Muscle of leg (tissue), 11 donors: ENCODE data around the gene TNFRSF12A. TPM values are rescaled to one million over a fixed set of nuclear protein-coding genes. Genes with fewer than 3 reads are reported as not detected.

Experiments used
- DNase-seq: peaks from one replicate; pipeline ENCODE4 v3.0.0; 2013
- H3K27ac ChIP-seq: one replicate; pipeline ENCODE4 v1.5.1; 2013; ENCODE audit warnings: mild to moderate bottlenecking, low read length, control low read depth
- H3K27me3 ChIP-seq: one replicate; pipeline ENCODE4 v1.6.1; 2013; ENCODE audit warnings: low read length; ENCODE audit not compliant: control insufficient read depth, insufficient read depth
- H3K36me3 ChIP-seq: one replicate; pipeline ENCODE4 v1.6.1; 2013; ENCODE audit warnings: low read length; ENCODE audit not compliant: control insufficient read depth, insufficient read depth
- H3K4me1 ChIP-seq: one replicate; pipeline ENCODE4 v1.6.1; 2013; ENCODE audit warnings: low read length; ENCODE audit not compliant: control insufficient read depth, insufficient read depth
- H3K4me3 ChIP-seq: one replicate; pipeline ENCODE4 v1.5.1; 2013; ENCODE audit warnings: low read length, control low read depth
- H3K9me3 ChIP-seq: replicated peaks from 2 replicates; pipeline ENCODE4 v1.6.1; 2013; ENCODE audit warnings: low read depth, low read length; ENCODE audit not compliant: control insufficient read depth
- WGBS: methylation state at CpG from one replicate; pipeline ENCODE4 v1.1.5; 2013; ENCODE audit warnings: missing lambda C conversion rate; ENCODE audit not compliant: insufficient coverage; 5-methylcytosine and 5-hydroxymethylcytosine counted together
- polyA plus RNA-seq, 8 donors: library from polyadenylated mRNA; unstranded; fragments of 120-200 nt; gene quantifications; one replicate each; pipeline versions ENCODE4 v1.2.1 to v1.2.3, GENCODE V29; 2013; ENCODE audit warnings: inconsistent platforms in 1 of 8, low replicate concordance in 1 of 8; ENCODE audit not compliant: insufficient read length in 8 of 8, insufficient read depth in 1 of 8
- total RNA-seq: library from RNA; stranded (reverse); fragments of 120-200 nt; gene quantifications from one replicate; pipeline ENCODE4 v1.2.4, GENCODE V29; 2013

TNFRSF12A gene
- total and polyA plus RNA-seq, 9 donors, result 26.4 to 65.2 (median 39.8) TPM

GRCh38 chr16:2975161-2975795, 44.9 kb upstream of the TNFRSF12A start:
- Histone ChIP-seq H3K4me3 (no peak overlapping the region), H3K27ac (no peak overlapping the region), H3K27me3 (peaks cover 3% of the 10 kb centered on the region), H3K36me3 (peaks cover 29% of the 10 kb centered on the region), H3K9me3 (no peaks in the 10 kb centered on the region), H3K4me1 (peaks cover 33% of the 10 kb centered on the region)
- WGBS, result 90% methylated on average over 28 of the region's 28 CpGs
- no peak for DNase-seq

- Histone ChIP-seq H3K4me1 (peaks cover 36% of the 10 kb centered on the region), H3K27ac (no peak overlapping the region), H3K4me3 (no peak overlapping the region), H3K9me3 (no peaks in the 10 kb centered on the region), H3K36me3 (peaks cover 29% of the 10 kb centered on the region), H3K27me3 (no peaks in the 10 kb centered on the region)
- whole genome bisulfite sequencing, result 84% methylated on average over 7 of the region's 7 CpGs
- DNase-seq, result no peak
Measured at GRCh38 chr16:2976201-2976600, 44.0 kb upstream of the TNFRSF12A start.

- Histone ChIP-seq H3K4me1 (peaks cover 38% of the 10 kb centered on the region), H3K4me3 (no peak overlapping the region), H3K27ac (no peak overlapping the region), H3K36me3 (peaks cover 24% of the 10 kb centered on the region), H3K9me3 (no peaks in the 10 kb centered on the region), H3K27me3 (no peaks in the 10 kb centered on the region)
- WGBS, result 92% methylated on average over 13 of the region's 15 CpGs
- DNase-seq, result no peak
Measured at GRCh38 chr16:2976673-2977072, 43.5 kb upstream of the TNFRSF12A start.

GRCh38 chr16:2977440-2977839, 42.7 kb upstream of the TNFRSF12A start:
- DNase-seq, result no peak
- 88% methylated on average over 4 of the region's 6 CpGs for WGBS
- Histone ChIP-seq H3K27me3 (no peaks in the 10 kb centered on the region), H3K36me3 (peaks cover 23% of the 10 kb centered on the region), H3K27ac (no peak overlapping the region), H3K4me3 (no peak overlapping the region), H3K4me1 (peaks cover 31% of the 10 kb centered on the region), H3K9me3 (no peaks in the 10 kb centered on the region)

GRCh38 chr16:2979669-2980226, 40.4 kb upstream of the TNFRSF12A start:
- WGBS, result 3% methylated on average over 32 of the region's 43 CpGs
- Histone ChIP-seq H3K27me3 (peaks cover 2% of the 10 kb centered on the region), H3K36me3 (peaks cover 12% of the 10 kb centered on the region), H3K4me1 (peaks cover 30% of the 10 kb centered on the region), H3K9me3 (no peaks in the 10 kb centered on the region), H3K27ac (no peak overlapping the region), H3K4me3 (peak overlapping the region; percentile 74)
- no peak for DNase-seq

GRCh38 chr16:2980227-2981176, 39.7 kb upstream of the TNFRSF12A start, which contains the start of gene PKMYT1:
TSS of gene PKMYT1 (minus strand) at chr16:2980446. CDS start at chr16:2979657, 789 bp downstream.
- no peaks in the 10 kb centered on the region for H3K9me3 ChIP-seq
- peak within 1 kb of the TSS; percentile 74 for H3K4me3 ChIP-seq
- DNase-seq, result peak; percentile 96
- peak within 1 kb of the TSS; percentile 60 for H3K27ac ChIP-seq
- H3K36me3 ChIP-seq, result peaks cover 7% of the 10 kb centered on the region
- H3K27me3 ChIP-seq, result peaks cover 3% of the 10 kb centered on the region
- H3K4me1 ChIP-seq, result peaks cover 37% of the 10 kb centered on the region
- WGBS, result 5% methylated on average over 91 of the region's 91 CpGs

GRCh38 chr16:2981177-2981898, 38.8 kb upstream of the TNFRSF12A start:
- H3K27ac ChIP-seq, result no peak overlapping the region
- no peaks in the 10 kb centered on the region for H3K36me3 ChIP-seq
- H3K27me3 ChIP-seq, result peaks cover 3% of the 10 kb centered on the region
- no peak overlapping the region for H3K4me3 ChIP-seq
- DNase-seq, result no peak
- WGBS, result 26% methylated on average over 19 of the region's 33 CpGs
- peaks cover 46% of the 10 kb centered on the region for H3K4me1 ChIP-seq
- H3K9me3 ChIP-seq, result no peaks in the 10 kb centered on the region

GRCh38 chr16:2981899-2982250, 38.3 kb upstream of the TNFRSF12A start:
- Histone ChIP-seq H3K27ac (no peak overlapping the region), H3K4me3 (no peak overlapping the region), H3K27me3 (peaks cover 3% of the 10 kb centered on the region), H3K9me3 (no peaks in the 10 kb centered on the region), H3K36me3 (no peaks in the 10 kb centered on the region), H3K4me1 (peaks cover 51% of the 10 kb centered on the region)
- no peak for DNase-seq
- 54% methylated on average over 3 of the region's 4 CpGs for WGBS

- WGBS, result 73% methylated on average over 5 of the region's 5 CpGs
Measured at GRCh38 chr16:2982402-2982801, 37.8 kb upstream of the TNFRSF12A start.

More at GRCh38 chr16:2982402-2982801, 37.8 kb upstream of the TNFRSF12A start:
- Histone ChIP-seq H3K27me3 (peaks cover 3% of the 10 kb centered on the region), H3K9me3 (no peaks in the 10 kb centered on the region), H3K4me1 (peaks cover 56% of the 10 kb centered on the region), H3K36me3 (no peaks in the 10 kb centered on the region), H3K27ac (no peak overlapping the region), H3K4me3 (no peak overlapping the region)
- no peak for DNase-seq
